Panc1 (cell line): Measurements from ENCODE around the gene DBET. TPM values are rescaled to one million over a fixed set of nuclear protein-coding genes. Genes with fewer than 3 reads are reported as not detected.
"Not testable (repeated sequence)": the region's sequence is repeated elsewhere in the genome, so short reads cannot be mapped to it uniquely, and the experiment has no call there.

Source experiments
- ATAC-seq: fragments of 200-7000 bp; cut with Tn5 transposase; 2 replicates; pipeline ENCODE4 v1.9.1; 2020; ENCODE audit warnings: mild to moderate bottlenecking, moderate library complexity
- BruUV-seq: library from RNA; stranded (reverse); fragments of 400-500 nt; replicated peaks from 2 replicates; lab custom pipeline; 2021; lab: Mats Ljungman, UMichigan
- CTCF ChIA-PET: fragments of 300-600 bp; sonication (Branson Sonifier 250); formaldehyde crosslinking; loops from one replicate; lab custom pipeline; 2022; ENCODE audit warnings: antibody characterized with exemption; lab: Charles Lee
- POLR2A ChIA-PET: fragments of 300-600 bp; sonication (Branson Sonifier 250); formaldehyde crosslinking; loops from one replicate; lab custom pipeline; 2022; ENCODE audit warnings: antibody characterized with exemption; lab: Charles Lee
- DNase-seq: peaks from one replicate; pipeline ENCODE4 v3.0.0-alpha.2; 2010; ENCODE audit warnings: low read depth, low spot score
- H3K27ac ChIP-seq: 2 replicates; pipeline ENCODE4 v1.5.1; 2011; ENCODE audit warnings: mild to moderate bottlenecking, low read length, inconsistent platforms
- H3K27me3 ChIP-seq: fragments of 200-500 bp; sonication (Bioruptor generic); 2 replicates; pipeline ENCODE4 v1.6.0; 2014; ENCODE audit warnings: low read length, inconsistent platforms; ENCODE audit not compliant: control insufficient read depth, insufficient read depth
- H3K36me3 ChIP-seq: fragments of 200-500 bp; sonication (Bioruptor generic); 2 replicates; pipeline ENCODE4 v1.5.1; 2014; ENCODE audit warnings: inconsistent platforms, mild to moderate bottlenecking, low read length, moderate library complexity; ENCODE audit not compliant: control insufficient read depth, insufficient read depth
- H3K4me1 ChIP-seq: 2 replicates; pipeline ENCODE4 v1.5.1; 2011; ENCODE audit warnings: inconsistent platforms, mild to moderate bottlenecking, low read length, moderate library complexity; ENCODE audit not compliant: control insufficient read depth, insufficient read depth
- H3K4me3 ChIP-seq, 2 experiments: 2 replicates each; pipeline ENCODE4 v1.5.1; 2011 to 2012; ENCODE audit warnings: low read depth in 2 of 2, low read length in 2 of 2, mild to moderate bottlenecking in 2 of 2, inconsistent platforms in 1 of 2, moderate library complexity in 1 of 2
- H3K9me3 ChIP-seq: fragments of 200-500 bp; sonication (Bioruptor generic); 2 replicates; pipeline ENCODE4 v1.5.1; 2014; ENCODE audit warnings: low read depth, mild to moderate bottlenecking, inconsistent platforms, low read length, moderate library complexity; ENCODE audit not compliant: control insufficient read depth, insufficient read depth
- CTCF ChIP-seq: fragments of 450-650 bp; IDR thresholded peaks from 2 replicates; pipeline ENCODE4 v1.5.1; 2017; ENCODE audit warnings: mild to moderate bottlenecking
- in situ Hi-C: cut with HindIII; loops from 2 replicates; pipeline ENCODE4 v1.10.0; 2016; ENCODE audit warnings: low sequenced_read_pairs, low pct_unique_long_range_greater_than_20kb
- intact Hi-C: fragments of 100-400 bp; cut with micrococcal nuclease; formaldehyde crosslinking; loops from one replicate; pipeline ENCODE4 v1.10.0; 2022; ENCODE audit not compliant: unreplicated experiment
- total RNA-seq: library from RNA; stranded (reverse); gene quantifications from one replicate; pipeline ENCODE4 v1.2.1, GENCODE V29; 2021; ENCODE audit not compliant: unreplicated experiment

DBET gene
- total RNA-seq, 1 experiment from 2014 or later, result not detected

- POLR2A ChIA-PET, in situ Hi-C loops, H3K27ac ChIP-seq, CTCF ChIA-PET, H3K36me3 ChIP-seq, intact Hi-C loops, H3K27me3 ChIP-seq, H3K9me3 ChIP-seq, DNase-seq, H3K4me1 ChIP-seq, BruUV-seq: not testable (repeated sequence)
- ATAC-seq, result peak; percentile 86
- H3K4me3 ChIP-seq, result peak overlapping the region in 1 of 2 experiments; percentile 19; a peak in 1 of 4 replicates
- TF ChIP-seq CTCF, result peak; percentile 58
Measured at GRCh38 chr4:190037704-190038388, 26.5 kb upstream of the DBET start.

GRCh38 chr4:190040873-190041272 lies 23.4 kb upstream of the DBET start:
- H3K27ac ChIP-seq, H3K4me3 ChIP-seq, BruUV-seq, POLR2A ChIA-PET, H3K27me3 ChIP-seq, DNase-seq, H3K4me1 ChIP-seq, H3K9me3 ChIP-seq, CTCF ChIA-PET, ATAC-seq, H3K36me3 ChIP-seq, intact Hi-C loops, in situ Hi-C loops: not testable (repeated sequence)

- H3K27ac ChIP-seq, intact Hi-C loops, DNase-seq, H3K27me3 ChIP-seq, H3K36me3 ChIP-seq, ATAC-seq, BruUV-seq, POLR2A ChIA-PET, H3K9me3 ChIP-seq, H3K4me3 ChIP-seq, H3K4me1 ChIP-seq, in situ Hi-C loops, CTCF ChIA-PET: not testable (repeated sequence)
Measured at GRCh38 chr4:190047627-190048026, 16.7 kb upstream of the DBET start.

- not testable (repeated sequence) for DNase-seq
Measured at GRCh38 chr4:190049378-190050239, 14.7 kb upstream of the DBET start.

GRCh38 chr4:190058997-190059396 lies 5.3 kb upstream of the DBET start:
- H3K27me3 ChIP-seq, BruUV-seq, H3K36me3 ChIP-seq: not testable (repeated sequence)

More at GRCh38 chr4:190049378-190050239, 14.7 kb upstream of the DBET start:
- H3K4me3 ChIP-seq, POLR2A ChIA-PET, in situ Hi-C loops, ATAC-seq, H3K4me1 ChIP-seq, H3K36me3 ChIP-seq, H3K27me3 ChIP-seq, H3K9me3 ChIP-seq, BruUV-seq, CTCF ChIA-PET, H3K27ac ChIP-seq, intact Hi-C loops: not testable (repeated sequence)

GRCh38 chr4:190064805-190065204 lies 503 bp downstream of the DBET start:
- BruUV-seq, result not testable (repeated sequence)

More at GRCh38 chr4:190058997-190059396, 5.3 kb upstream of the DBET start:
- in situ Hi-C loops, POLR2A ChIA-PET, intact Hi-C loops, H3K4me1 ChIP-seq, H3K27ac ChIP-seq, H3K4me3 ChIP-seq, DNase-seq, CTCF ChIA-PET, H3K9me3 ChIP-seq, ATAC-seq: not testable (repeated sequence)

More at GRCh38 chr4:190064805-190065204, 503 bp downstream of the DBET start:
- H3K27me3 ChIP-seq, H3K36me3 ChIP-seq, H3K4me3 ChIP-seq, intact Hi-C loops, H3K4me1 ChIP-seq, H3K27ac ChIP-seq, in situ Hi-C loops, DNase-seq, H3K9me3 ChIP-seq, POLR2A ChIA-PET, CTCF ChIA-PET, ATAC-seq: not testable (repeated sequence)
